ENCODE measurements around the gene HIPK1. TPM values are rescaled to one million over a fixed set of nuclear protein-coding genes. Genes with fewer than 3 reads are reported as not detected.

The HIPK1 gene
- total RNA-seq, 1 donor from 2014 or later: 53.4 TPM

GRCh38 chr1:113940365-113941244 is 11.5 kb downstream of the HIPK1 start:
- no peak for DNase-seq (ENCODE audit: low read depth, low spot score)
- Mint-ChIP-seq H3K4me1 (peaks cover 12% of the 10 kb centered on the region), H3K27ac (ENCODE audit: unreplicated experiment) (no peak overlapping the region), H3K27me3 (ENCODE audit: low read depth) (no peaks in the 10 kb centered on the region), H3K4me3 (no peak overlapping the region), H3K9me3 (peaks cover 5% of the 10 kb centered on the region), H3K36me3 (ENCODE audit: low read depth) (peaks cover 23% of the 10 kb centered on the region)
- no peak for TF ChIP-seq CTCF (conservative IDR thresholded peaks at IDR 0.05)

GRCh38 chr1:113941245-113941559 is 12.1 kb downstream of the HIPK1 start:
- TF ChIP-seq CTCF (conservative IDR thresholded peaks at IDR 0.05): no peak
- H3K9me3 Mint-ChIP-seq: peaks cover 5% of the 10 kb centered on the region
- peaks cover 23% of the 10 kb centered on the region for H3K36me3 Mint-ChIP-seq (ENCODE audit: low read depth)
- peaks cover 15% of the 10 kb centered on the region for H3K4me1 Mint-ChIP-seq
- no peaks in the 10 kb centered on the region for H3K27me3 Mint-ChIP-seq (ENCODE audit: low read depth)
- no peak for DNase-seq (ENCODE audit: low read depth, low spot score)
- H3K27ac Mint-ChIP-seq (ENCODE audit: unreplicated experiment): no peak overlapping the region
- no peak overlapping the region for H3K4me3 Mint-ChIP-seq

GRCh38 chr1:113942527-113942926 is 13.4 kb downstream of the HIPK1 start:
- peaks cover 23% of the 10 kb centered on the region for H3K36me3 Mint-ChIP-seq (ENCODE audit: low read depth)
- no peak for TF ChIP-seq CTCF (conservative IDR thresholded peaks at IDR 0.05)
- H3K4me3 Mint-ChIP-seq: no peak overlapping the region
- no peak overlapping the region for H3K27ac Mint-ChIP-seq (ENCODE audit: unreplicated experiment)
- H3K27me3 Mint-ChIP-seq (ENCODE audit: low read depth): no peaks in the 10 kb centered on the region
- peaks cover 5% of the 10 kb centered on the region for H3K9me3 Mint-ChIP-seq
- no peak for DNase-seq (ENCODE audit: low read depth, low spot score)
- H3K4me1 Mint-ChIP-seq: peaks cover 24% of the 10 kb centered on the region

GRCh38 chr1:113943028-113943811 is 14.1 kb downstream of the HIPK1 start:
- Mint-ChIP-seq H3K4me3 (no peak overlapping the region), H3K27ac (ENCODE audit: unreplicated experiment) (no peak overlapping the region), H3K9me3 (peaks cover 5% of the 10 kb centered on the region), H3K36me3 (ENCODE audit: low read depth) (peaks cover 23% of the 10 kb centered on the region), H3K27me3 (ENCODE audit: low read depth) (no peaks in the 10 kb centered on the region), H3K4me1 (peaks cover 24% of the 10 kb centered on the region)
- no peak for TF ChIP-seq CTCF (conservative IDR thresholded peaks at IDR 0.05)
- DNase-seq (ENCODE audit: low read depth, low spot score): no peak

GRCh38 chr1:113945329-113945728 is 16.2 kb downstream of the HIPK1 start:
- Mint-ChIP-seq H3K27ac (ENCODE audit: unreplicated experiment) (no peak overlapping the region), H3K9me3 (peaks cover 5% of the 10 kb centered on the region), H3K4me3 (no peak overlapping the region), H3K4me1 (peaks cover 19% of the 10 kb centered on the region), H3K36me3 (ENCODE audit: low read depth) (peaks cover 23% of the 10 kb centered on the region), H3K27me3 (ENCODE audit: low read depth) (no peaks in the 10 kb centered on the region)
- DNase-seq (ENCODE audit: low read depth, low spot score): no peak
- TF ChIP-seq CTCF (conservative IDR thresholded peaks at IDR 0.05): no peak

Data from neural crest cell (in vitro differentiated cells).